Measurements from ENCODE around the gene EIF2AK2. TPM values are rescaled to one million over a fixed set of nuclear protein-coding genes. Genes with fewer than 3 reads are reported as not detected.

The EIF2AK2 gene
- total and polyA plus RNA-seq, 4 experiments from 2014 or later = 14.6 to 44.1 (median 30.2) TPM

GRCh38 chr2:37171624-37171950 lies 14.8 kb upstream of the EIF2AK2 start:
- CTCF ChIA-PET (ENCODE audit: partially characterized antibody) = interaction anchor here (0.7 to 1.0 kb wide), 2 partner anchors 10 to 706 kb away, joined by 3 to 5 read pairs; no protein-coding TSS in a partner anchor
- no peaks in the 10 kb centered on the region for H3K27me3 ChIP-seq (ENCODE audit: insufficient read depth, low read length)
- no peaks in the 10 kb centered on the region for H3K36me3 Mint-ChIP-seq
- intact Hi-C loops (cut with micrococcal nuclease) = no loop called here
- DNase-seq = no peak
- no peaks in the 10 kb centered on the region for H3K4me1 Mint-ChIP-seq
- POLR2A ChIA-PET (ENCODE audit: partially characterized antibody) = no interaction called here
- no peak overlapping the region for H3K27ac ChIP-seq (ENCODE audit: low read depth, low read length)
- no peaks in the 10 kb centered on the region for H3K27me3 Mint-ChIP-seq
- H3K9me3 ChIP-seq (ENCODE audit: control insufficient read depth in 1 of 2, low read length in 2 of 2) = no peaks in the 10 kb centered on the region
- H3K9me3 Mint-ChIP-seq = peaks cover 0 to under 1% (median 0%) of the 10 kb centered on the region in 8 donors
- no peaks in the 10 kb centered on the region for H3K36me3 ChIP-seq (ENCODE audit: insufficient read depth, low read length)
- no peak overlapping the region for H3K27ac Mint-ChIP-seq
- no peak overlapping the region for H3K4me3 Mint-ChIP-seq
- no peak overlapping the region for H3K4me3 ChIP-seq (ENCODE audit: low read length in 2 of 2)
- no peaks in the 10 kb centered on the region for H3K4me1 ChIP-seq (ENCODE audit: insufficient read depth, low read length)

DNA sequence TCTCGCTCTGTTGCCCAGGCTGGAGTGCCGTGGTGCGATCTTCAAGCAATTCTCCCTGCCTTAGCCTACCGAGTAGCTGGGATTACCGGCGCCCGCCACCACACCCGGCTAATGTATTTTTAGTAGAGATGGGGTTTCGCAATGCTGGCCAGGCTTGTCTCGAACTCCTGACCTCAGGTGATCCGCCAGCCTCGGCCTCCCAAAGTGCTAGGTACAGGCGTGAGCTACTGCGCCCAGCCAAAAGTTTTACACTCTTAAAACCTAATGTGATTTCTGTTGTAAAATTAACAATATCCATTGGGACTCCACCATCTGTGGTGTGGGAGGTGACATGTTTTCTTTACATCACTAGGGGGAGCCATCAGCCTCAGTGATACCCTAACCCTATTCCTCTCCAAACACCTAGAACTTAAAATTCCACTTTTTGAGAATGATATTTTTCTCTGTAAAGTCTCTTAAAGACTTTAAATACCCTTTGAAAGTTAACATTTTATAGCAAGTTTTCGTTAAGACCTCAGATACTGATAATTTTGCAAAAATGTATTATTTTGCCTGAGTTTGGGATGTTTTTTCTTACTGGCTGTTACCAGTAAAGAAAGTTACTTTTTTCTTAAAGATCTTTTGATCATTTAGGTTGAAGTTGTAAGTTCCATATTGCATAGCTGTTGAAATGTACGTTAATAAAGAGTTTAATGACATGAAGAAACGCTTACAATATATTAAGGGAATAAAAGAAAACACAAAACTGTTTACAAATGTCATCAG lies 11.6 kb upstream of the EIF2AK2 start:
- no peak overlapping the region for H3K27ac Mint-ChIP-seq
- H3K27me3 ChIP-seq (ENCODE audit: insufficient read depth, low read length) = no peaks in the 10 kb centered on the region
- no peaks in the 10 kb centered on the region for H3K9me3 ChIP-seq (ENCODE audit: control insufficient read depth in 1 of 2, low read length in 2 of 2)
- H3K4me1 Mint-ChIP-seq = no peaks in the 10 kb centered on the region
- no peaks in the 10 kb centered on the region for H3K36me3 ChIP-seq (ENCODE audit: insufficient read depth, low read length)
- peak in 4 of 5 donors; percentile 32 to 45 (median 36) for DNase-seq
- H3K4me1 ChIP-seq (ENCODE audit: insufficient read depth, low read length) = no peaks in the 10 kb centered on the region
- no peak overlapping the region for H3K27ac ChIP-seq (ENCODE audit: low read depth, low read length)
- H3K4me3 Mint-ChIP-seq = no peak overlapping the region
- intact Hi-C loops (cut with micrococcal nuclease) = loop anchor here (1.0 to 10.0 kb wide), 5 partner anchors 63 to 709 kb away; partner anchors contain the start of genes CEBPZ and NDUFAF7
- no peak overlapping the region for H3K4me3 ChIP-seq (ENCODE audit: low read length in 2 of 2)
- H3K27me3 Mint-ChIP-seq = no peaks in the 10 kb centered on the region
- H3K9me3 Mint-ChIP-seq = peaks cover 0 to 23% (median 16%) of the 10 kb centered on the region in 8 donors
- ChIA-PET CTCF (ENCODE audit: partially characterized antibody) (interaction anchor here (0.6 to 3.0 kb wide), 23 partner anchors 8 to 709 kb away, joined by 3 to 25 read pairs (median 4); partner anchors contain the start of genes CEBPZ, CEBPZOS, EIF2AK2 and NDUFAF7), POLR2A (ENCODE audit: partially characterized antibody) (interaction anchor here (1.4 kb wide), 1 partner anchor 28 kb away, joined by 4 read pairs; no protein-coding TSS in a partner anchor)
- peaks cover 0 to 5% of the 10 kb centered on the region in 2 donors for H3K36me3 Mint-ChIP-seq

GRCh38 chr2:37167636-37168180 lies 10.9 kb upstream of the EIF2AK2 start:
- intact Hi-C loops (cut with micrococcal nuclease) = loop anchor here (1.0 to 10.0 kb wide), 5 partner anchors 64 to 710 kb away; partner anchors contain the start of genes CEBPZ and NDUFAF7
- DNase-seq = no peak
- no peaks in the 10 kb centered on the region for H3K36me3 ChIP-seq (ENCODE audit: insufficient read depth, low read length)
- H3K27me3 ChIP-seq (ENCODE audit: insufficient read depth, low read length) = no peaks in the 10 kb centered on the region
- no peak overlapping the region for H3K4me3 Mint-ChIP-seq
- CTCF ChIA-PET (ENCODE audit: partially characterized antibody) = interaction anchor here (0.6 to 3.0 kb wide), 7 partner anchors 8 to 710 kb away, joined by 3 to 25 read pairs (median 6); partner anchors contain the start of gene EIF2AK2
- H3K9me3 ChIP-seq (ENCODE audit: control insufficient read depth in 1 of 2, low read length in 2 of 2) = no peaks in the 10 kb centered on the region
- H3K27ac ChIP-seq (ENCODE audit: low read depth, low read length) = no peak overlapping the region
- H3K4me1 Mint-ChIP-seq = no peaks in the 10 kb centered on the region
- no peaks in the 10 kb centered on the region for H3K27me3 Mint-ChIP-seq
- no peak overlapping the region for H3K27ac Mint-ChIP-seq
- H3K36me3 Mint-ChIP-seq = peaks cover 0 to 5% of the 10 kb centered on the region in 2 donors
- peaks cover 0 to 23% (median 16%) of the 10 kb centered on the region in 8 donors for H3K9me3 Mint-ChIP-seq
- H3K4me3 ChIP-seq (ENCODE audit: low read length in 2 of 2) = no peak overlapping the region
- POLR2A ChIA-PET (ENCODE audit: partially characterized antibody) = interaction anchor here (1.4 kb wide), 1 partner anchor 29 kb away, joined by 4 read pairs; no protein-coding TSS in a partner anchor
- H3K4me1 ChIP-seq (ENCODE audit: insufficient read depth, low read length) = no peaks in the 10 kb centered on the region

- ChIA-PET POLR2A (ENCODE audit: partially characterized antibody) (no interaction called here), CTCF (ENCODE audit: partially characterized antibody) (interaction anchor here (1.1 kb wide), 1 partner anchor 231 kb away, joined by 3 read pairs; no protein-coding TSS in a partner anchor)
- H3K27ac ChIP-seq (ENCODE audit: low read depth, low read length) = no peak overlapping the region
- intact Hi-C loops (cut with micrococcal nuclease) = loop anchor here (5.0 to 10.0 kb wide), 2 partner anchors 118 to 230 kb away; no protein-coding TSS in a partner anchor
- H3K4me3 ChIP-seq (ENCODE audit: low read length in 2 of 2) = no peak overlapping the region
- H3K36me3 Mint-ChIP-seq = peaks cover 0 to 5% of the 10 kb centered on the region in 2 donors
- no peaks in the 10 kb centered on the region for H3K36me3 ChIP-seq (ENCODE audit: insufficient read depth, low read length)
- no peaks in the 10 kb centered on the region for H3K4me1 ChIP-seq (ENCODE audit: insufficient read depth, low read length)
- peaks cover 0 to 23% (median 17%) of the 10 kb centered on the region in 8 donors for H3K9me3 Mint-ChIP-seq
- no peaks in the 10 kb centered on the region for H3K9me3 ChIP-seq (ENCODE audit: control insufficient read depth in 1 of 2, low read length in 2 of 2)
- H3K4me3 Mint-ChIP-seq = peak overlapping the region in 1 of 8 donors; percentile 43
- H3K27me3 Mint-ChIP-seq = no peaks in the 10 kb centered on the region
- H3K27ac Mint-ChIP-seq = peak overlapping the region in 1 of 7 donors; percentile 16
- no peak for DNase-seq
- H3K27me3 ChIP-seq (ENCODE audit: insufficient read depth, low read length) = no peaks in the 10 kb centered on the region
- H3K4me1 Mint-ChIP-seq = peaks cover 0 to 7% (median 0%) of the 10 kb centered on the region in 4 donors
Measured at GRCh38 chr2:37164757-37165156, 8.0 kb upstream of the EIF2AK2 start.

- Histone ChIP-seq H3K4me1 (ENCODE audit: insufficient read depth, low read length) (peaks cover 34% of the 10 kb centered on the region), H3K4me3 (ENCODE audit: low read length in 2 of 2) (peak overlapping the region; percentile 62 to 63), H3K9me3 (ENCODE audit: control insufficient read depth in 1 of 2, low read length in 2 of 2) (no peaks in the 10 kb centered on the region), H3K27ac (ENCODE audit: low read depth, low read length) (peak overlapping the region; percentile 72), H3K27me3 (ENCODE audit: insufficient read depth, low read length) (no peaks in the 10 kb centered on the region), H3K36me3 (ENCODE audit: insufficient read depth, low read length) (no peaks in the 10 kb centered on the region)
- Mint-ChIP-seq H3K27me3 (no peaks in the 10 kb centered on the region), H3K9me3 (peaks cover 0 to 2% (median 0%) of the 10 kb centered on the region in 8 donors), H3K4me1 (peaks cover 40 to 62% (median 54%) of the 10 kb centered on the region in 4 donors), H3K36me3 (peaks cover 23 to 24% of the 10 kb centered on the region in 2 donors), H3K4me3 (peak overlapping the region; percentile 88 to 96 (median 94)), H3K27ac (peak overlapping the region; percentile 83 to 96 (median 91))
- peak in 1 of 5 donors; percentile 56 for DNase-seq
- ChIA-PET CTCF (ENCODE audit: partially characterized antibody) (interaction anchor here (3.9 kb wide), 1 partner anchor 13 kb away, joined by 25 read pairs; no protein-coding TSS in a partner anchor), POLR2A (ENCODE audit: partially characterized antibody) (interaction anchor here (0.9 to 1.6 kb wide), 8 partner anchors 13 to 190 kb away, joined by 3 to 10 read pairs (median 4); partner anchors contain the start of genes CEBPZ, CEBPZOS, NDUFAF7 and STRN)
- intact Hi-C loops (cut with micrococcal nuclease) = loop anchor here (1.0 to 5.0 kb wide), 4 partner anchors 41 to 189 kb away; partner anchors contain the start of genes CEBPZ, CEBPZOS, GPATCH11 and HEATR5B
Measured at GRCh38 chr2:37156071-37156856, 516 bp downstream of the EIF2AK2 start.

DNA sequence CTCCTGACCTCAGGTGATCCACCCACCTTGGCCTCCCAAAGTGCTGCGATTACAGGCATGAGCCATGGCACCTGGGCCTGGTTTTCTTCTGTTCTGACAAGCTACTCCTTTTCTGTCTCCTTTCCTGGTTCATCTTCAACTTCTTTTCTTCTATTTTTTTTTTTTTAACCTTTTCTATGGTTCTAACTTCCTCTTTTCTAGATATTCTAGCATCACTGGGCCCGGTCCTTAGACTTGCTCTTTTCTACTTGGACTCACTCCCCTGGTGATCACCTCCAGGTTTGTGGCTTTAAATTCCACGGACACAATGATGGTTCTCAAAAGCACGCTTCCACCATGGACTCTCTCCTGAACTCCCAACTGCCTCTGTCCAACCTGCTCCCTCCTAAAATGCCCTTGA lies 2.0 kb downstream of the EIF2AK2 start:
- H3K27ac ChIP-seq (ENCODE audit: low read depth, low read length) = no peak overlapping the region
- intact Hi-C loops (cut with micrococcal nuclease) = loop anchor here (5.0 kb wide), 1 partner anchor 187 kb away; the partner anchor contains the start of gene STRN
- peaks cover 48% of the 10 kb centered on the region for H3K4me1 ChIP-seq (ENCODE audit: insufficient read depth, low read length)
- H3K27ac Mint-ChIP-seq = peak overlapping the region in 6 of 7 donors; percentile 70 to 95 (median 89)
- peak overlapping the region; percentile 1 to 96 (median 93) for H3K4me3 Mint-ChIP-seq
- peaks cover 0 to 2% (median 0%) of the 10 kb centered on the region in 8 donors for H3K9me3 Mint-ChIP-seq
- H3K36me3 ChIP-seq (ENCODE audit: insufficient read depth, low read length) = no peaks in the 10 kb centered on the region
- H3K36me3 Mint-ChIP-seq = peaks cover 23 to 24% of the 10 kb centered on the region in 2 donors
- H3K27me3 Mint-ChIP-seq = no peaks in the 10 kb centered on the region
- ChIA-PET POLR2A (ENCODE audit: partially characterized antibody) (no interaction called here), CTCF (ENCODE audit: partially characterized antibody) (interaction anchor here (3.9 kb wide), 1 partner anchor 14 kb away, joined by 25 read pairs; no protein-coding TSS in a partner anchor)
- H3K9me3 ChIP-seq (ENCODE audit: control insufficient read depth in 1 of 2, low read length in 2 of 2) = no peaks in the 10 kb centered on the region
- H3K27me3 ChIP-seq (ENCODE audit: insufficient read depth, low read length) = no peaks in the 10 kb centered on the region
- DNase-seq = no peak
- H3K4me3 ChIP-seq (ENCODE audit: low read length in 2 of 2) = no peak overlapping the region
- H3K4me1 Mint-ChIP-seq = peaks cover 49 to 76% (median 65%) of the 10 kb centered on the region in 4 donors

Measured in CD4-positive, alpha-beta memory T cell (primary cell).